Activated B cell treated with CpG ODN at 0.5 μM for 24 hours (primary cell): ENCODE results near the gene OMA1. TPM values are rescaled to one million over a fixed set of nuclear protein-coding genes. Genes with fewer than 3 reads are reported as not detected.
A peak's percentile ranks its signal among the peaks of the same experiment; 100 is the strongest.

Experiments used
- ATAC-seq: fragments of 200-7000 bp; cut with Tn5 transposase; one replicate; pipeline ENCODE4 v1.10.0; 2021; ENCODE audit warnings: low read depth, mild to moderate bottlenecking, moderate library complexity
- CTCF ChIA-PET: fragments of 350-600 bp; sonication (Branson Sonifier 250); formaldehyde crosslinking; loops from one replicate; lab custom pipeline; 2021; ENCODE audit warnings: antibody characterized with exemption; lab: Charles Lee
- POLR2A ChIA-PET: fragments of 350-600 bp; sonication (Branson Sonifier 250); formaldehyde crosslinking; loops from one replicate; lab custom pipeline; 2021; ENCODE audit warnings: antibody characterized with exemption; lab: Charles Lee
- DNase-seq: peaks from one replicate; pipeline ENCODE4 v3.0.0; 2022
- H3K27ac Mint-ChIP-seq: one replicate; pipeline ENCODE4 v1.8.0; 2020; ENCODE audit warnings: mixed read lengths
- H3K27me3 Mint-ChIP-seq: one replicate; pipeline ENCODE4 v1.8.0; 2021; ENCODE audit warnings: mixed read lengths
- H3K36me3 Mint-ChIP-seq: one replicate; pipeline ENCODE4 v1.8.0; 2021; ENCODE audit warnings: low read depth, mixed read lengths
- H3K4me1 Mint-ChIP-seq: one replicate; pipeline ENCODE4 v1.8.0; 2021; ENCODE audit warnings: mixed read lengths
- H3K4me3 Mint-ChIP-seq: one replicate; pipeline ENCODE4 v1.8.0; 2020; ENCODE audit warnings: mild to moderate bottlenecking, mixed read lengths
- H3K9me3 Mint-ChIP-seq: one replicate; pipeline ENCODE4 v1.8.0; 2020; ENCODE audit warnings: mixed read lengths
- intact Hi-C: fragments of 100-400 bp; cut with micrococcal nuclease; formaldehyde crosslinking; loops from one replicate; pipeline ENCODE4 v1.15.1; 2024
- total RNA-seq: library from RNA; stranded (reverse); gene quantifications from 2 replicates; pipeline ENCODE4 v1.2.3, GENCODE V29; 2022
- TF ChIP-seq, protein P1 (sequence below): fragments of 200-600 bp; IDR thresholded peaks from one replicate; pipeline ENCODE4 v1.8.0; 2022; ENCODE audit warnings: antibody characterized with exemption, mild to moderate bottlenecking

Gene OMA1
- total RNA-seq = 47.8 and 48.7 TPM in 2 replicates

DNA sequence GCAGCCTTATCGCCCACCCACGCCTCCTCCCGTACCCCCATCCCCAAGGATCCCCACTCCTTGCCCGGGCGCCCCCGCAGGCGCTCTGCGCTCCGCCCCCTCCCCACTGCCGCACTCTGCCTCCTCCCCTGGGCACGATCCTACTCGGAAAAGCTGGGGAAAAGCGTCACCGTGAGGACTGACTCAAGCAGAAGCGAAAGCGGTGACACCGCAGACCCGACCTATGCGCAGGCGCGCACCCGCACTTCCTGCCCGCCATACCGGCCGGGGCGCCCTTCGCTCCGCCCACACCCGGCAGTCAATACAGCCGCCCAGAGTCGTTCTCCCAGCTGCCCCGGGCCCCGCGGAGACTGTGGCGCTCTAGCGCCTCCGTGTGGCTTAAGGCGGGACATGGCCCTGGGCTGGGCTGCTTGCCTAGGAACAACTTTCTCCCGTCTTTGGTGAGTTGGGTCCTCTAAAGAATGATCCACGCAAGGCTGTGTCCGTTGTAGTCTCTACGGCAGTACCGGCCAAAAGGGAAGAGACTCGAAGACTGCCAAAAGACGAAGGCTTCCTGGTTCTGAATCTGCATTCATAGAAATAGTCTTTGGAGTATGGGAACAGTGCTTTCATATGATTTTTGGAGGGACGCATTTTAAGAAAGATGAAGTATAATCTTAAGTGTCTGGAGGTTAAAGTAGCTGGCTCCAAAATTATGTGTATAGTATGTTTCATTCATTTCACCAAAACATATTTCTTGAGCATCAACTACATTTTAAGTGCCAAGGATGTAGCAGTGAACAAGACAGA lies at the start of gene OMA1:
OMA1 (minus strand) TSS at position 207 of the 789 bp plus-strand sequence. CDS start 7,432 bp downstream, outside the sequence.
- intact Hi-C loops = loop anchor here (1.0 to 5.0 kb wide), 10 partner anchors 31 to 1268 kb away; partner anchors contain the start of genes HOOK1, JUN and MYSM1
- H3K4me3 Mint-ChIP-seq = peak within 1 kb of the TSS; percentile 96
- H3K36me3 Mint-ChIP-seq = peaks cover 9% of the 10 kb centered on the region
- POLR2A ChIA-PET = interaction anchor here (0.6 to 1.9 kb wide), 17 partner anchors 9 to 1713 kb away, joined by 3 to 13 read pairs (median 4); partner anchors contain the start of genes HOOK1 and JUN
- TF ChIP-seq, protein P1, sequence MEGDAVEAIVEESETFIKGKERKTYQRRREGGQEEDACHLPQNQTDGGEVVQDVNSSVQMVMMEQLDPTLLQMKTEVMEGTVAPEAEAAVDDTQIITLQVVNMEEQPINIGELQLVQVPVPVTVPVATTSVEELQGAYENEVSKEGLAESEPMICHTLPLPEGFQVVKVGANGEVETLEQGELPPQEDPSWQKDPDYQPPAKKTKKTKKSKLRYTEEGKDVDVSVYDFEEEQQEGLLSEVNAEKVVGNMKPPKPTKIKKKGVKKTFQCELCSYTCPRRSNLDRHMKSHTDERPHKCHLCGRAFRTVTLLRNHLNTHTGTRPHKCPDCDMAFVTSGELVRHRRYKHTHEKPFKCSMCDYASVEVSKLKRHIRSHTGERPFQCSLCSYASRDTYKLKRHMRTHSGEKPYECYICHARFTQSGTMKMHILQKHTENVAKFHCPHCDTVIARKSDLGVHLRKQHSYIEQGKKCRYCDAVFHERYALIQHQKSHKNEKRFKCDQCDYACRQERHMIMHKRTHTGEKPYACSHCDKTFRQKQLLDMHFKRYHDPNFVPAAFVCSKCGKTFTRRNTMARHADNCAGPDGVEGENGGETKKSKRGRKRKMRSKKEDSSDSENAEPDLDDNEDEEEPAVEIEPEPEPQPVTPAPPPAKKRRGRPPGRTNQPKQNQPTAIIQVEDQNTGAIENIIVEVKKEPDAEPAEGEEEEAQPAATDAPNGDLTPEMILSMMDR = peak; percentile 24
- H3K27ac Mint-ChIP-seq = peak within 1 kb of the TSS; percentile 97
- H3K4me1 Mint-ChIP-seq = peaks cover 19% of the 10 kb centered on the region
- peaks cover 2% of the 10 kb centered on the region for H3K27me3 Mint-ChIP-seq
- CTCF ChIA-PET = interaction anchor here (0.8 to 5.7 kb wide), 6 partner anchors 10 to 1715 kb away, joined by 3 to 55 read pairs (median 7); no protein-coding TSS in a partner anchor
- peak; percentile 93 for ATAC-seq
- H3K9me3 Mint-ChIP-seq = no peaks in the 10 kb centered on the region
- DNase-seq = peak; percentile 98

DNA sequence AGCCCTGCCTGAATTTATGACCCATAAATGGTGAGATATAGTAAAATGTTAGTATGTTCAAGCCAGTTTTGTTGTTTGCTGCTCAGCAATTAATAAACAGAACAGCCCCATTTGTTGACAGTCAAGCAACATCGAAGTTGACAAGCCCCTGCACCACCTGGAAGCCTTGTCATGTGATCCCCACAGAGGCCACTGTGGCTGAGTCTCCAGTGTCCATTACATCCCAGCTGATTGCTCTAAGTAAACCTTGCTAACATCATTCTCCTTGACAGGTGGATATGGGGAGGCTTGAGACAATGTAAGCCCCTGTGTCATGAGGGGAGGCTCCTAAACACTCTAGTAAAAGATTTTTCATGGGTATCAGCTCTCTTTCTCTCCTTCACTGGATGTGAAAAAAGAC lies 48.0 kb upstream of the OMA1 start:
- peaks cover 11% of the 10 kb centered on the region for H3K27me3 Mint-ChIP-seq
- POLR2A ChIA-PET = no interaction called here

DNA sequence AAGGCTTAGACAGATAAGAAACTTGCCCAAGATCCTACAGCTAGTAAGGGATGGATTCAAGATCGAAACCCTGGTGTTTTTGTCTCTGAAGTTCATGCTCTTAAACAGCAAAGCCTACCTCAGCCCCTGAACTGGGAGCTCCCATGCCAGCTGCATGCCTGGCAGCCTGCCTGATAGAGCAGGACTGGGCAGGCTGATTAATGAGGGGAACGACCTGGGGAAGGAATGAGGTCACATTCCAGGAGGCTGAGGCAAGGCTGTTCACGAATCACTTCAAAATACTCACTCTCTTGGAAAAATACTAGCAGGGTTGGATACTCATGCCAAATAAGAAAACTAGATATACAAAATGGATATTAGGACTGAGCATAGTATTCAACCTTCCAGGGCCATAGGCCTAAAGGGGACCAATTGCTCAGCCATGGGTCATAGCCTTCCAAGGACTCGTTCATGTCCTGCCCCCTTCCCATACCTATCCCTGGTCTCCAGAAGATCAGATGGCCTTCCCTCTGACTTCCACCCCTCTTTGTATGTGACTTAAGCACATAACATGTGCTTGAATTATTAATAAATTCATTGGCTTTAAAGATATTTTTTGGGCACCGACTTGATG lies 46.1 kb upstream of the OMA1 start:
- no peaks in the 10 kb centered on the region for H3K36me3 Mint-ChIP-seq
- no peaks in the 10 kb centered on the region for H3K9me3 Mint-ChIP-seq
- DNase-seq (no peak), ATAC-seq (no peak)
- no peaks in the 10 kb centered on the region for H3K4me1 Mint-ChIP-seq
- CTCF ChIA-PET = no interaction called here
- TF ChIP-seq, protein P1 = no peak
- intact Hi-C loops = no loop called here
- peaks cover 6% of the 10 kb centered on the region for H3K27me3 Mint-ChIP-seq
- H3K27ac Mint-ChIP-seq = no peak overlapping the region
- POLR2A ChIA-PET = no interaction called here
- no peak overlapping the region for H3K4me3 Mint-ChIP-seq

More for the DNA sequence above, 48.0 kb upstream of the OMA1 start:
- no peaks in the 10 kb centered on the region for H3K36me3 Mint-ChIP-seq
- no peak for ATAC-seq
- DNase-seq = no peak
- CTCF ChIA-PET = no interaction called here
- no peak overlapping the region for H3K4me3 Mint-ChIP-seq
- TF ChIP-seq, protein P1 = no peak
- H3K9me3 Mint-ChIP-seq = no peaks in the 10 kb centered on the region
- no peaks in the 10 kb centered on the region for H3K4me1 Mint-ChIP-seq
- intact Hi-C loops = no loop called here
- no peak overlapping the region for H3K27ac Mint-ChIP-seq

DNA sequence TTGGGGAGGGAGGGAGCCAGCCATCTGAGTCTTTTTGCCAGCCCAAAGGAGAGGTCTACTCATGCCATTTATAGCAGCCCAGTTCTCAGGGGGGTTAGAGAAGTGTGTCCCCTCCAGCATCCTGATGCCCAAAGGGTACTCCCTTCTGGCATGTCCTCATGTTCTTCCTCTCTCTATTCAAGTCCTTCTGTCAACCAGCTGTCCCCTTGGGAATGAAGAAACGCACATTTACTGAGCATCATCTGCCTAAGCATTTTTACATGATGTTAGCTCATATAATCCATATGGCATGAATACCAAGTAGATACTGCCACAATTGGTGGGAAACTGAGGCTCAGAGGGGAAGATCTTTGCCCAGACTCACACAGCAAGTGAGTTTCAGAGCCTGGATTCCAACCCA lies 45.3 kb upstream of the OMA1 start:
- H3K27me3 Mint-ChIP-seq = peaks cover 7% of the 10 kb centered on the region
- no peaks in the 10 kb centered on the region for H3K4me1 Mint-ChIP-seq
- CTCF ChIA-PET = no interaction called here
- ATAC-seq = no peak
- H3K4me3 Mint-ChIP-seq = no peak overlapping the region
- H3K27ac Mint-ChIP-seq = no peak overlapping the region
- POLR2A ChIA-PET = no interaction called here
- no peaks in the 10 kb centered on the region for H3K36me3 Mint-ChIP-seq
- DNase-seq = no peak
- intact Hi-C loops = no loop called here
- TF ChIP-seq, protein P1 = no peak
- H3K9me3 Mint-ChIP-seq = no peaks in the 10 kb centered on the region

DNA sequence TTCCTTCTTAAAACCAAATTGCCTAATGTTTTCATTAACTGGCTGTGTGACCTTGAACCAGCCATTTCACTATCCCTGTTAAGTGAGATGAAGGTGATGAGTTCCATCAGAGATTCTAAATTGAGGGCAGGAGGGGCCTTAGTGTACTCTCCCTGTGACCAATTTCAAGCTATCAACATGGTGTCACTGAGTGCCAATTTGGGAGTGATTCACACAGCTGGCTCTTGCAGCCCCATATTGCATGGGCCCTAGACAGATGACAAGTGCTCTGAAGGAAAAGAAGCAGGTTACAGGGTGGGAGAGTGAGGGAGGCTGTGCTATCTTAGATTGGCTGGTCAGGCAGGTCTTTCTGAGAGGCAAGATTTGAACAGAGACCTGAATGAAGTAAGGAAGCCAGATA lies 43.5 kb upstream of the OMA1 start:
- ChIA-PET CTCF (no interaction called here), POLR2A (no interaction called here)
- Mint-ChIP-seq H3K36me3 (no peaks in the 10 kb centered on the region), H3K27ac (no peak overlapping the region), H3K4me3 (no peak overlapping the region), H3K9me3 (no peaks in the 10 kb centered on the region), H3K4me1 (no peaks in the 10 kb centered on the region), H3K27me3 (peaks cover 17% of the 10 kb centered on the region)
- ATAC-seq (no peak), DNase-seq (no peak)
- TF ChIP-seq, protein P1 = no peak
- intact Hi-C loops = no loop called here
